ENCODE results near the gene PLA2G6.

The PLA2G6 gene, protein sequence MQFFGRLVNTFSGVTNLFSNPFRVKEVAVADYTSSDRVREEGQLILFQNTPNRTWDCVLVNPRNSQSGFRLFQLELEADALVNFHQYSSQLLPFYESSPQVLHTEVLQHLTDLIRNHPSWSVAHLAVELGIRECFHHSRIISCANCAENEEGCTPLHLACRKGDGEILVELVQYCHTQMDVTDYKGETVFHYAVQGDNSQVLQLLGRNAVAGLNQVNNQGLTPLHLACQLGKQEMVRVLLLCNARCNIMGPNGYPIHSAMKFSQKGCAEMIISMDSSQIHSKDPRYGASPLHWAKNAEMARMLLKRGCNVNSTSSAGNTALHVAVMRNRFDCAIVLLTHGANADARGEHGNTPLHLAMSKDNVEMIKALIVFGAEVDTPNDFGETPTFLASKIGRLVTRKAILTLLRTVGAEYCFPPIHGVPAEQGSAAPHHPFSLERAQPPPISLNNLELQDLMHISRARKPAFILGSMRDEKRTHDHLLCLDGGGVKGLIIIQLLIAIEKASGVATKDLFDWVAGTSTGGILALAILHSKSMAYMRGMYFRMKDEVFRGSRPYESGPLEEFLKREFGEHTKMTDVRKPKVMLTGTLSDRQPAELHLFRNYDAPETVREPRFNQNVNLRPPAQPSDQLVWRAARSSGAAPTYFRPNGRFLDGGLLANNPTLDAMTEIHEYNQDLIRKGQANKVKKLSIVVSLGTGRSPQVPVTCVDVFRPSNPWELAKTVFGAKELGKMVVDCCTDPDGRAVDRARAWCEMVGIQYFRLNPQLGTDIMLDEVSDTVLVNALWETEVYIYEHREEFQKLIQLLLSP

DNA sequence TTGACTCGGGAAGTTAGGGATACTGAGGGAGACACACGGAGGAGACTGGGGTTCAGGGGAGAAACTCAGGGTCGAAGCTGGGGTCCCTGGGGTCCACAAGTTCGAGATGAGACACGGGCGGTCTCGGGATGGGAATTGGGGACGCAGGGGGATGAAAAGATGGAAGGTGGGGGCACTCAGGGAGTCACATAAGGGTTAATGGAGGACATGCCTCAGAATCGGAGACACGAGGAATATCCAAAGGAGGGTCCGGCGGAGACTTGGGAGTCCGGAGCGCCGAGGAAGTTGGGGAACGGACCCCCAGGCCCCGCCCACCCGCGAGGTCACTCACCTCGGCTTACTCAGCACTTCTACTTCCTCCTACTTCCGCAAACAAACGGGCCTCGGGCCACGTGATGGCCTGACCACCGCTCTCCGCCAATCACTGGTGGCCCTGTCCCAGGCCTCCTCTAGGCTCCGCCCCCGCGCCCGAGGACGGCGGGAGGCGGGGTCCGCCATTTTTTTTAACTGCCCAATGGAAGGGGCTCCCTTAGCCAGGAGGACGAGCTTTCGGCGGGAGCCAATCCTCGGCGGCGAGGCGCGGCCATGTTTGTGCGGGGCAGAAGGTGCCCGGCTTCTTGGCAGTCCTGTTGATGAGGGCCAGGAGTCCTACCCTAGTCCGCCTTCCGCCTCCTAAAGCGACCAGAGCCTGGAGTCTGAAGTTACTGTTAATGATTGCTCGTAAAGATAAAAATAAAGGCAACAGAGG, at the start of gene PLA2G6:
PLA2G6 (minus strand) TSS at position 378 of the 748 bp plus-strand sequence. CDS start 12,404 bp downstream, outside the sequence.
- peak; percentile 94 for DNase-seq

DNA sequence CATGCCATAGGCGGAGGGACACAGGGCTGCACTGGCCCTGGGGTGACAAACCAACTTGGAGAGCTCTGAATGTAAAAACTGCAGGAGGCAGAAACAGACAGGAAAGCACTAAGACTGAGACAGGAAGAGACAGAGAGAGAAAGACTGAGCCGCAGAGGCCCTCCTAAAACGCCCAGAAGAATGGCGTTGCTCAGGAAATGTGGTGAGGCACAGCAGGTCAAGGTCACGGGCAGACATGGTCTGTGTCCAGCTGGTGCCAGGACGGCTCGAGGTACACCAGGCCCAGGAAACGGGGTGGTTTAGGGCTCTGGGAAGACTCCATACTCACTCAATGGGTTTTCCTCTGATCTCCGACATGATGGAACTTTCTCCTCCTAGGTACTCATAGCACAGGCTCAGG, 49.3 kb upstream of the PLA2G6 start:
- no peak for DNase-seq

DNA sequence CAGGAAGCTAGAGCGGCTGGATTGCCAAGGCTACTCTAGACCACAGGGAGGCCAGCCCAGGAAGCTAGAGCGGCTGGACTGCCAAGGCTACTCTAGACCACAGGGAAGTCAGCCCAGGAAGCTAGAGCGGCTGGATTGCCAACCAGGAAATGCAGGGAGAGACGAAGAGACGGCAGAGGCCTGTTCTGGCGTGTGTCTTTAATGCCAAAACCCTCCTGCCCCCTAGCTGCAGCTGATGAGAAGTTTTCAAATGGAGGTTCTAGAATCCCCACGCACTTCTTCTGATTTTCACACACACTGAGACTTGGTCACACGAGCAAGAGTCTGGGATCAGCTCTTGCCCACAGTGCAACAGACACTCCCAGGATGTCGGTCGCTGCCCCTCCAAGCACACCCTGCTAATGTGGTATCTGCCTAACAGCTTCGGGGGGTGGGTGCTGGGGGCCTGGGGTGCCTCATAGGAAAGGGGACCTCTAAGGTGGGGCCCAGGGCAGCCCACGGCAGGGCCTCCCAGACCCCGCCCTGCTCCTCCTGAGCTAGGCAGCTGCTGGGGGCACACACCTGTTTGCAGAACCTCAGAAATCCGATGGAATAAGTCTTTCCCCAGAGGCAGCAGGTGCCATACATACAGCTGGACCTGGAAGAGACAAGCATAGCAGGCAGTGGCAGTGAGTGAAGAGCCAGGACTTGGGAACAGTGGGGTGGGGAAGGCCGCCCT, 48.6 kb upstream of the PLA2G6 start:
- DNase-seq, result no peak

DNA sequence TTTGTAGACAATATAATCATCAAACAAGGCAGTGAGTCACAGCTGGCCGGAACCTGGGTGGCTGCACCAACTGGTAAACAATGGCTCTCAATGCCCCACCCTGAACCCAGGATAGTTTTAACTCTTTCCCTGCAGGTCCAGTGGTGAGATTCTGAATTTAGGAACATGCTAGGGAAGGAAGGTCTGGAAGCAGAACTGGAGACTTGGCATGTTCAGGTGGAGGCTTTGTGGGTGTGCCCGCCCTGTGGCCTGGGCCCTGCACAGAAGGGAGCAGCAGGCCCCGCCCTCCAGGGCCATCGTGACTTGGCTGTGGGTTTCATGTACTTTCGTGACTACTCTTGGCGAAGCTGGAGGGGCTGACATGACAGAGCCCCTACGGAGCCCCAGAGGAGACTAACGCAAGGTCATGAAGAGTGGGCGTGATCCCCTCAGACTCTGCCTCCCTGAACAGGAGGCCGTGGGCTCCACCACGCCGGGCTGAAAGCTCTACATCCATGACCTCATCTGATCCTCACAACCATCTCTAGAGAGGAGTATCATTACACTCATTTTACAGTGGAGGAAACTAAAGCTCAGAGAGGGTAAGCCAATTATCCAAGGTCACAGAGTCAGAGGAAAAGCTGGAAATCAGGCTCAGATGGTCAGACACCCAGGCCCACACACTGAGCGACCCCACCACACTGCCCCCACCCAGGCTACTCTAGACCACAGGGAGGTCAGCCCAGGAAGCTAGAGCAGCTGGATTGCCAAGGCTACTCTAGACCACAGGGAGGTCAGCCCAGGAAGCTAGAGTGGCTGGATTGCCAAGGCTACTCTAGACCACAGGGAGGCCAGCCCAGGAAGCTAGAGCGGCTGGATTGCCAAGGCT, 47.5 kb upstream of the PLA2G6 start:
- DNase-seq, result no peak

DNA sequence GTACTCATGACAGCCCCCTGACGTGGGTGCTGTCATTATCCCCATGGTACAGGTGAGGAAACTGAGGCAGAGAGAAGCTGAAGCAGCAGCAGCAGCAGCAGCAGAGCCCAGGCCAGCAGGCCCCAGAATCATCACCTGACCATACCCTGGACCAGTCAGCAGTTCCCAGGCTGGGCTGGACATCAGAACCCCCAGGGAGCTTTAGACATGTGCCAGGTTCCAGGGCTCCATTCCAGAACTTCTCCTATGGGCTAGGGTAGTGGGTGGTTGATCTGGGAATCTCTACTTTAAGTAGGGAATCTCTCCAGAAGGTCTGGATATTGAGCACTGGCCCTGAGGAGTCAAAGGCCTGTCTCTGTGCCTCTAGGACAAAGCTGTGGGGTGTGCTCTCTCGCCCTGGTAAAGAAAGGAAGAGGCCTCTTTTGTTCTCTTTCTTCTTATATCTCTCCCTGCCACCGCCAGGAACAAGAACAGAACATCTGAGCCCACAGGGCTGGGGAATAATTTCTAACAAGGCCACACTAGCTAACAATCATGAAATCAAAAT, 46.8 kb upstream of the PLA2G6 start:
- no peak for DNase-seq

DNA sequence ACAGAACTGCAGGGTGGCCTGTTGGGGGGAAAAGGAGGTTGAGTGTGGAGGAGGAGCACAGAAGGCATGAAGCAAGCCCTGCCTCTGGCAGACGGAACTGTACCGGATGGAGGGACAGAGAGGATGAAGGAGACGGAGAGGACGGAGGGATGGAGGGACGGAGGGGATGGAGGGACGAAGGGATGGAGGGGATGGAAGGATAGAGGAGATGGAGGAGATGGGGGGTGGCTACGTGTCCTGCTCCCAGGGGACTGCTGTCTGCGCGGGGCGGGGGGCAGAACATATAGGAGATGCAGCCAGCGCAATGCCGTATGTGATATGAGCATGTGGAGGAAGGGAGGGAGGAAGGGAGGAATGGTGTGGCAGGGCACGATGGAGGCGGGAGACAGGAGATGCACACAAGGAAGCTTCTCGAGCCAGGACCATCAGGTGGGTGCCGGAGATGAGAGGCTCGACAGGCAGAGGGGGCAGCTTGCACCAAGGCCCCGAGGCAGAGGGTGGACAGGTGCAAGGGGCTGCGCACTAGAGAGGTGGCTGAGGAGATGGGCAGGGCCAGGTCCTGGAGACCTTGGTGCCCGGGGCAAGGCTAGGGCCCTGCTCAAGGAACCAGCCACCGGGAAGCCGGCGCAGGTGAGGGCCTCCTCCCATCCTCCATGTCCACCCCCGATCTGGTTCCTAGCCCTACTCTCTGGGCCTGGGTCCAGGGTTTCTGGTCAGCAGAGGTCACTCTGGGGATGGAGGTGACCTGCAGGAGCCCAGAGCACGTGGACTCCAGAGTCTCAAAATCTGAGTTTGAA, 45.4 kb upstream of the PLA2G6 start:
- DNase-seq, result no peak

DNA sequence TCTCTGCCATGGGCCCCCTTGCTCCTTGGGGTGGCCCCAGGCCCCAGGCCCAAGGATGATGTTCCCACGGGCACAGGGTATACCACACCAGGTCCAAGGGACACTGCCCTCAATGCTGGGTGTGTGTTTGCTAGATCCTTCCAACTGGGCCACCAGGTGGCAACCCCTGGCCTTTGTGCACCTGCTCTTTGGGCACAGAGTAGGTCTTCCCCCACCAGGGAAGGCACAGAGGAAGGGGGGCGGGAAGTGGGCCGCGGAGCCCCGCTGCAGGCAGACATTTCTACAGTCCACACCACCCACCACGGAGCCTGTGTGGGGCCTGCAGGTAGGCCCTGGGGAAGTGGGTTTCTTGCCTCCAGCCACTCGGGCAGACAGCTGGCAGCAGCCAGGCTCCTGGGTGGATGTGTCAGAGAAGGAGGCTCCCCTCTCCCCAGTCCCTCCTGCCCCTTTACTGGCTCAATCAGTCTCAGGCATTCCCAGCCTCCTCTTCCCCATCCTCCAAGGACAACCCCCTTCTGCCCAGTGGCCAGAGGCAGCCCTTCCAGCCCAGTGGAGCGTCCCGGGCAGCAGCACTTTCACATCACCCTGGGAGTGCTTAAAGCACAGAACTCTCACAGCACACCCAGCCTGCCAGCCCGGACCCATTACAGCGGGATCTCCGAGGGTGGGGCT, 41.8 kb upstream of the PLA2G6 start:
- no peak for DNase-seq

DNA sequence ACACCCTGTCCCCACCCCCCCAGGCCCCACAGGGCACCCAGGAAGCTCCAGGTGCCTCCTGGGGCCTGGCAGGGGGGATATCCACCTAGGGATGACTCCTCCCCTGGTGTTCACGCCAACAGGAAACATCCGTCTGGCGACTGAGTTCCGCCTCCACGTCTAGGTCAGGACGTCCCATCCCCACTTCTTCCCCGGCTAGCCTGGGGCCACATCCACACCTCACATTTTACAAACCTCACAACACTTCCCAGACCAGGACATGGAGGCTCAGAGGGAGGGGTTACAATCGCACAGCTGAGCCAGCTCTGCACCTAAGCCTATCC, 41.1 kb upstream of the PLA2G6 start:
- DNase-seq, result no peak

DNA sequence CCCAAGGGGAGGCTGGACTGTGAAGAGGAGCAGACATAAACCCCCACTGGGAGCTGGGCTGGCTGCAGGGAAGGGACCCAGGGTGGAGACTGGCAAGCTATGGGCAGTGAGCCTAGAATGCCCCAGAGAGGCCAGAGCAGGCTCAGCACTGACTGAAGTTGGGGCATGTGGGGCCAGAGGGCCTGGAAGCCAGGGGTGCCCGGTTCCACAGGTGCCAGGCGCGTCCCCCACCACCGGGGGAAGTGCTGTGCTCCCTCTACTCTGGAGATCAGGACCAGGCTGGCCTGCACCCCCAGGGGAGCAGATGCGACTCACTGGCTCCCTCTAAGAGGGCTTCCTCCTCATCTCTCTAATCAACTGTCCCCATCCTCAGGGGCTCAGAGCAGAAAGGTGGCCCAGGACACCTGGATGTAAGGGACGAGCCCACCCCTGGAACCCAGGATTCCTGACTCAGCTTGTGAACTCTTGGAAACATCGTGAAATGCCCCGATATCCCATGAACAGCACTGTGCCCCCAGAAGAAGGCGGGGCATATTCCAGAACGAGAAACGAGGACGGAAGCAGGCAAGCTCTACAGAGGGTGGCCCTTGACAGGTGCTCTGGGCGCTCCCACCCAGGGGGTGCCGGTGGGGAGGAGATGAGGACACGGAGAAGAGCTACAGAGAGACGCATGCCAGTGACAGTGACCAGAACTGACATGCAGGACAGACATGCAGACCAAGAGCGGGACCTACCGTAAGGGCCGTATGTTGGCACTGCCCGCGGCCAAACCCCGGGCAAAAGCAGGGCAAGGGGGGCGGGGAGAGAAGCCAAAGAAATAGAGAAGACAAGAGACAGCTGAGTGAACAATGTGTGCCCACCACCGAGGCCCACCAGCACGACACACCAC, 40.5 kb upstream of the PLA2G6 start:
- DNase-seq, result no peak

DNA sequence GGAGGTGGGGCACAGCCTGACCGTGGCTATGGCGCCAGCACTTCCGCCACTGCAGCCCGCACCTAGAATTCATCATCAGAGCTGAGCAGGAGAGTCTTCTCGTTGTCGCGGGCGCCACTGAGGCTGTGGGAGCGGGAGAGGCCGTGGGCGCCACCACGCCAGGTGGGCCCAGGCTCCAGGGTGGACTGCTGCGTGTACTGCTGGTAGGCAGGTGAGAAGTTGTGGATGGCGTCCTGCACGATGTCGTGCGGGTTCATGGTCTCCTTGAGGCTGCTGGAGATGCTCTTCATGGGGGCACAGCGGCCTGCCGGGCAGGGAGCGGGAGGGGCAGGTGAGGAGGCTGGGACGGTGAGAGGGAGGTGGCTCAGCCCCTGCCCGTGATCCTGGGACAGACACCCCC, 39.8 kb upstream of the PLA2G6 start:
- no peak for DNase-seq

DNA sequence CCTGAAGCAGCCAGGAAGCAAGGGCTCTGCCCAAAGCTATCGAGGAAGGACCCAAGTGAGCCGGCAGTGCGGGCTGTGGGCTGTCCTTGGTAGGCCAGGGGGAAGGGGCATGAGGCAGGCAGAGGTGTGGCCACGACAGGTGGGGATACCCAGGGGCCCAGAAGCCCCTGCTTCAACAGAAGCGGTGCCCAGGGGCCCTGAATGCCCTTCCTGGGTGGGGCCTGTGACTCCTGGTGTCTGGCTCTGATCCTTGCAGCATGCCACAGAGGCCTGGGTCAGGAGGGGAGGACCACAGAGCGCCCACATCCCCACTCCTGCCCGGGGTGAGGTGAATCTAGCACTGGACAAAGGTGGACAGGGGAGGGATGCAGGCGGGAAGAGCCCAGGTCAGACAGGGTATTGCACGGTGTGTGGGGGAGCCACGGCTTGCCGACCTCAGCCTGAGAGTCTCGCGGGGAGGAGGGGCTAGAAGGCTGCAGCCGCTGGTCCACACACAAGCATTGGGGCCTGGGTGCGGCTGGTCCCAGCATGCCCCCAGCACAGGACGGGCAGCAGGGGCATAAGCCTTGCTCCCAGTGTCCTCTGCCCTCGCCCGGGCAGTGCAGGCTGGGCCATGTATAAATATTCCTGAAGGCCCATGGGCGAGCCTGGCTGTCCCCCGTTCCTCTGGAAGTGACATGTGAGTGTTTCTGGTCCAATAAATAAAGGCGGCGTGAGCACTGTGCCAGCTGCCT, 39.2 kb upstream of the PLA2G6 start:
- no peak for DNase-seq

DNA sequence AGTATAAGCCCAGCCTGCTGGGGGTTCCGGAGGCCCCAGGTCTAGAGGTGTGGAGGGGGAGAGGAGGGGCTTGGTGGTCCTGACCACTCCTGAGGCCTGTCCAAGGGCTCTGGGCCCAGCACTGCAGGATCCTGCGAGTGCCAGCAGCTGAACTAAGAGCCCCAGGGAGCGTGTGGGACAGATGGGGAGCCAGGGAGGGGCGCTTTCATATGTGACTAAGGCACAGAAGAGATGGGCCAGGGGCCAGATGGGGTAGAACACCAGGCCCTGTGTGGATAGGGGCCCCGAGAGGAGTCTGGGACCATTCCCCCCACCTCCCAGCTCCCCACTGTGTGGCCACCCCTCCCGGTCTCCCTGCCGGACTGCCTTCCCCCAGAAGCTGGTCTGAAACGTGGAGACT, 38.5 kb upstream of the PLA2G6 start:
- no peak for DNase-seq

DNA sequence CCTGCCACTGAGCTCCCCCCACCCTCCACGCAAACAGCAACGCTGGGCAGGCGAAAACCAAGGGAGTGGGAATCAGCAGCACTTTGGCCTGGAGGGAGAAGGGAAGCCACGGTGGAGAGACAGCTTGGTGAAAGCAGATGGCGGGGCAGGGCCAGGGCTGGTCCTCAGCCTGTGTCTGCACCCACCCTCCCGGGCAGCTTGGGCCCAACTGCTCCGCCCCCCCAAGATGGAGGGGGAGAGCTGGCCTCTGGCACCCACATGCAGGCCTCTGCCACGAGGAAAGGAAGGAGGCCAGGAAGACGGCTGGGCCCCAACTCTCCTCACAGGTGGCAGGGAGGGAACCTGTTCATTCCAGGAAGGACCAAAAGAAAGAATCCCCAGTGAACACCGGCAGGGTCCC, 38.0 kb upstream of the PLA2G6 start:
- no peak for DNase-seq

DNA sequence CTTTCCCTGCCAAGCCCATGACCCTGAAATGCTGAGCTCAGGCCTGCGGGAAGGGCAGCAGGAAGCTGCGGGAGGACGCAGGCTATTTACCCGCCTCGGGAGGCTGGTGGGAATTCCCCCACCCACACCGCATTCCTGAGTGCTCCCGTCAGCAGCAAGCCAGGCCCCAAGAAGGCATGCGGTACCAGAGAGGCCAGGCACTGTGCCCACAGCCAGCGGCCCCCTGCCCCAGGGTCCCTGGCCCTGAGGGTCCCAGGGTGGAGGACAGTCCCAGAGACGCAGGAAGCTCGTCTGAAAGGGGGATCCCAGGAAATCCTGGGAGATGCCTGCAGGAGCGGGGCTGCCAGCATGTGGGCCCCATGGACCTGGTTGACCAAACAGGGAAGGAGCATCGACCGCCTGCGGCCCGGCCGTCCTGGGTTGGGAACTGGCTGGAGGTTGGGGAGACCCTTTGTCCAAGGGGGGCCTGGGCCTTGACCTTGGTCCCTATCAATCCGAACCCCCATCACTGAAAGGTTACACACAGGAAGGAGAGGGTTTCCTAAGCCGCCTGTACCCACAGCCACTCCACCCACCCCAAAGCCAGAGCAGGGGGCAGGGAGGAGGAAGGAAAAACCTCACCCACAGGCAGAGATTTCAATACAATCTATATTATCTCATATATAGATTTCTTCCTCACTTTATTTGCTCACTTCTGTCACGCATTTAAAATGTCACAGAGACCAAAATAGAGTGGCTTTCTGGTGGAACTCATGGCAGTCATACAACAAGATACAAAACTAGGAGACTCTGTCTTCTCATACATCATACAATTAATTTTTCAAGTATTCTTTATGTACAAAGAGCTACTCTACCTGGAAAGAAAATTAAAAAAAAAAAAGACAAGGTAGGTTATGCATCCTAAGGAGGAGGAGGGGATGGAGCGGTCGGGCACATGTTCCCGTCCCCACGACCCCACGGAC, 37.3 kb upstream of the PLA2G6 start:
- DNase-seq, result peak; percentile 71

DNA sequence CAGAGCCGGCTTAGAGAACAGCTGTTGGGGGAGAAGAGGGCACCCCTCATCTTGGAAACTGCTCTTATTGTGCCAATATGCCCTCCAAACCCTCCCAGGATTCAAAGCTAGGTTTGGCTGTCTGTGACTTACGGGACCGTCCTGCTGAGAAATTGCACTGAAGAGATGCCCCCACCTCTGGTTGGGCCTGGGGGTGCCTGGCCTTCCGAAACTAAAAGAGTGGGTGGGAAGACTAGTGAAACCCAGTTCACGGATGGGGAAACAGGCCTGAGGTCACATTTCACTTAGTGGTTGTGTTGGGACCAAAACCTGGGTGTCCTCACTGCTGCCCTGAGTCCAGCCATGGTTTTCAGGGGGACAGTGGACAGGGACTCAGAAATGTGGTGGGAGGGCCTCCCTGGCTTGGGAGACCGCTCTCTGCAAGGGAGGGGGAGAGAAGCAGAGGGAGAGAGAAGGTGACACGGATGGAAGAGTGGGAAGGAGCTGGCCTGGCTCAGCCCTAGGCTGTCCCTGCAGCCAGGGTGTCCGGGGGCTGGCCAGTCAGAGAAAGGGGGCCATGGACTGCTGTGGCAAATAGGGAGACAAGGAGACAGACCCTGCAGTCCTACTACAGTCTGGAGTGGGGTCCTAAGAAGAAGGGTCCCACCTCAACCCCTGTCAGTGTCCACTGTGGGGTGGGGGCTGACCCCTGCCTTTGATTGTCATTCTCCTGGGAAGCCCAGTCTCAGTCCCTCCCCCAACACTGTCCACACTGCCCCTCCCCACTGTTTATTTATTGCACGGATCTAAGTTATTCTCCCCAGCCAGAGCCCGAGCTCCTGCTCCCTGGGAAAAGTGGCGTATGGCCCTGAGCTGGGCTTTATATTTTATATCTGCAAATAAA, 33.8 kb upstream of the PLA2G6 start:
- no peak for DNase-seq
